B cell (primary cell): ENCODE results near the gene CLASRP. TPM values are rescaled to one million over a fixed set of nuclear protein-coding genes. Genes with fewer than 3 reads are reported as not detected.
"Not testable (repeated sequence)": the region's sequence is repeated elsewhere in the genome, so short reads cannot be mapped to it uniquely, and the experiment has no call there.

Experiments used
- ATAC-seq: fragments of 200-7000 bp; cut with Tn5 transposase; one replicate; pipeline ENCODE4 v1.10.0; 2021; ENCODE audit warnings: low read depth, mild to moderate bottlenecking, moderate number of reproducible peaks, moderate library complexity
- CTCF ChIA-PET: fragments of 350-600 bp; sonication (Branson Sonifier 250); formaldehyde crosslinking; loops from one replicate; lab custom pipeline; 2021; ENCODE audit warnings: antibody characterized with exemption, inconsistent platforms; lab: Charles Lee
- POLR2A ChIA-PET: fragments of 350-600 bp; sonication (Branson Sonifier 250); formaldehyde crosslinking; loops from one replicate; lab custom pipeline; 2021; ENCODE audit warnings: antibody characterized with exemption; lab: Charles Lee
- DNase-seq: peaks from one replicate; pipeline ENCODE4 v3.0.0; 2013
- H2AFZ ChIP-seq: 2 replicates; pipeline ENCODE4 v1.6.1; 2012; ENCODE audit warnings: mild to moderate bottlenecking, low read depth, low read length; ENCODE audit not compliant: insufficient read depth, poor library complexity, severe bottlenecking
- H3K27ac ChIP-seq, 2 donors: 1 replicate in 1 of 2; 2 replicates in 1 of 2; pipeline ENCODE4 v1.5.1; 2012 to 2013; ENCODE audit warnings: low read length in 2 of 2, mild to moderate bottlenecking in 2 of 2, moderate library complexity in 1 of 2
- H3K27me3 ChIP-seq, 4 experiments: fragments of 200-600 bp in 1 of 4; sonication (generic) in 1 of 4; replicated peaks in 1 of 4; 1 replicate in 2 of 4; 2 replicates in 2 of 4; pipeline versions ENCODE4 v1.6.1 to v1.7.0; 2013 to 2016; ENCODE audit warnings: low read length in 3 of 4, mild to moderate bottlenecking in 2 of 4, mixed read lengths in 1 of 4, moderate library complexity in 1 of 4; ENCODE audit not compliant: insufficient read depth in 4 of 4, control insufficient read depth in 3 of 4; ENCODE audit errors: control extremely low read depth in 1 of 4
- H3K36me3 ChIP-seq, 2 experiments: replicated peaks in 1 of 2; 1 replicate in 1 of 2; 2 replicates in 1 of 2; pipeline versions ENCODE4 v1.6.1 to v1.7.1; 2013; ENCODE audit warnings: low read length in 1 of 2; ENCODE audit not compliant: insufficient read depth in 2 of 2, control insufficient read depth in 1 of 2; ENCODE audit errors: control extremely low read depth in 1 of 2, extremely low read depth in 1 of 2
- H3K4me1 ChIP-seq, 2 donors: fragments of 200-600 bp in 1 of 2; sonication (generic) in 1 of 2; 1 replicate in 1 of 2; 2 replicates in 1 of 2; pipeline versions ENCODE4 v1.5.1 to v1.6.1; 2013 to 2017; ENCODE audit warnings: low read length in 2 of 2; ENCODE audit not compliant: control insufficient read depth in 2 of 2, insufficient read depth in 2 of 2
- H3K4me2 ChIP-seq: replicated peaks from 2 replicates; pipeline ENCODE3; 2012; ENCODE audit warnings: mild to moderate bottlenecking, low read depth, low read length; ENCODE audit not compliant: poor library complexity, severe bottlenecking
- H3K4me3 ChIP-seq, 5 experiments: fragments of 200-600 bp in 1 of 5; sonication (generic) in 1 of 5; 1 replicate in 3 of 5; 2 replicates in 2 of 5; pipeline versions ENCODE4 v1.5.1 to v1.7.0; 2011 to 2016; ENCODE audit warnings: low read length in 4 of 5, mild to moderate bottlenecking in 4 of 5, low read depth in 2 of 5, control low read depth in 1 of 5, moderate library complexity in 1 of 5; ENCODE audit not compliant: insufficient read depth in 1 of 5; ENCODE audit errors: control extremely low read depth in 1 of 5, extremely low read depth in 1 of 5
- H3K79me2 ChIP-seq: fragments of 200-600 bp; sonication (generic); one replicate; pipeline ENCODE4 v1.6.0; 2016; ENCODE audit warnings: low read length; ENCODE audit not compliant: control insufficient read depth, insufficient read depth
- H3K9ac ChIP-seq: fragments of 200-600 bp; sonication (generic); 2 replicates; pipeline ENCODE4 v1.6.1; 2017; ENCODE audit warnings: mild to moderate bottlenecking, low read length, moderate library complexity
- H3K9me3 ChIP-seq, 3 donors: one replicate each; pipeline versions ENCODE4 v1.6.1 to v1.7.1; 2013; ENCODE audit warnings: low read length in 2 of 3; ENCODE audit not compliant: control insufficient read depth in 2 of 3, insufficient read depth in 1 of 3; ENCODE audit errors: control extremely low read depth in 1 of 3
- H4K20me1 ChIP-seq: 2 replicates; pipeline ENCODE4 v1.6.0; 2012; ENCODE audit warnings: mild to moderate bottlenecking, low read length; ENCODE audit not compliant: insufficient read depth, control insufficient read depth, poor library complexity, severe bottlenecking
- H3K27ac Mint-ChIP-seq: one replicate; pipeline ENCODE4 v1.8.0; 2021; ENCODE audit warnings: mixed read lengths
- H3K27me3 Mint-ChIP-seq: one replicate; pipeline ENCODE4 v1.8.0; 2021; ENCODE audit warnings: mixed read lengths
- H3K4me1 Mint-ChIP-seq: one replicate; pipeline ENCODE4 v1.8.0; 2021; ENCODE audit warnings: mixed read lengths
- H3K4me3 Mint-ChIP-seq: one replicate; pipeline ENCODE4 v1.8.0; 2021; ENCODE audit warnings: mixed read lengths
- H3K9me3 Mint-ChIP-seq: one replicate; pipeline ENCODE4 v1.8.0; 2022; ENCODE audit warnings: mixed read lengths; ENCODE audit not compliant: insufficient read depth
- WGBS: methylation state at CpG from one replicate; pipeline ENCODE4 v1.1.5; 2013; ENCODE audit warnings: missing lambda C conversion rate; ENCODE audit not compliant: insufficient coverage; 5-methylcytosine and 5-hydroxymethylcytosine counted together
- intact Hi-C: fragments of 100-400 bp; cut with micrococcal nuclease; formaldehyde crosslinking; loops from one replicate; pipeline ENCODE4 v1.10.0; 2022
- polyA plus RNA-seq: library from polyadenylated mRNA; depleted of rRNA; stranded (reverse); fragments of >200 nt; gene quantifications from 2 replicates; pipeline ENCODE4 v1.2.3, GENCODE V29; 2012
- total RNA-seq, 2 donors: library from RNA; stranded (reverse); fragments of 120-200 nt in 1 of 2; gene quantifications; 1 replicate in 1 of 2; 2 replicates in 1 of 2; pipeline versions ENCODE4 v1.2.3 to v1.2.4, GENCODE V29; 2013 to 2022

Gene CLASRP
- total and polyA plus RNA-seq, 2 donors (not counting 1 experiment from before 2014, with no cell fraction given), result 234 to 285 TPM

GRCh38 chr19:44999131-44999925 lies 39.5 kb upstream of the CLASRP start:
- DNase-seq, H3K9me3 ChIP-seq, intact Hi-C loops, ATAC-seq, H3K9ac ChIP-seq, H3K4me3 Mint-ChIP-seq, H3K9me3 Mint-ChIP-seq, H3K27ac ChIP-seq, H3K4me3 ChIP-seq, H3K27me3 Mint-ChIP-seq, H2AFZ ChIP-seq, H3K36me3 ChIP-seq, H3K4me2 ChIP-seq, H3K27me3 ChIP-seq: not testable (repeated sequence)
- POLR2A ChIA-PET, result interaction anchor here (0.6 to 1.5 kb wide), 6 partner anchors 10 to 482 kb away, joined by 3 to 8 read pairs (median 3); no protein-coding TSS in a partner anchor
- H4K20me1 ChIP-seq, result peaks cover 17% of the 10 kb centered on the region
- peaks cover 27% of the 10 kb centered on the region for H3K4me1 Mint-ChIP-seq
- H3K27ac Mint-ChIP-seq, result peak overlapping the region; percentile 10
- peaks cover 25% of the 10 kb centered on the region for H3K79me2 ChIP-seq
- CTCF ChIA-PET, result interaction anchor here (1.2 kb wide), 1 partner anchor 10 kb away, joined by 5 read pairs; no protein-coding TSS in a partner anchor
- no CpG with 5 or more reads among the region's 12 CpGs for WGBS
- peaks cover 13 to 15% of the 10 kb centered on the region in 2 donors for H3K4me1 ChIP-seq

GRCh38 chr19:45000665-45001064 lies 38.2 kb upstream of the CLASRP start:
- H3K27ac ChIP-seq, result peak overlapping the region; percentile 100
- H3K27me3 Mint-ChIP-seq, ATAC-seq, H3K9me3 Mint-ChIP-seq, DNase-seq, H3K27me3 ChIP-seq, H3K9me3 ChIP-seq: not testable (repeated sequence)
- peaks cover 38% of the 10 kb centered on the region for H3K79me2 ChIP-seq
- H4K20me1 ChIP-seq, result peaks cover 26% of the 10 kb centered on the region
- peak overlapping the region; percentile 74 for H3K27ac Mint-ChIP-seq
- WGBS, result 87% methylated on average over 14 of the region's 19 CpGs
- peak overlapping the region; percentile 67 for H3K4me3 Mint-ChIP-seq
- peak overlapping the region; percentile 58 for H2AFZ ChIP-seq
- ChIA-PET CTCF (interaction anchor here (0.9 to 1.5 kb wide), 10 partner anchors 11 to 66 kb away, joined by 3 to 7 read pairs (median 3); no protein-coding TSS in a partner anchor), POLR2A (interaction anchor here (0.8 to 2.1 kb wide), 6 partner anchors 11 to 74 kb away, joined by 3 to 13 read pairs (median 6); partner anchors contain the start of gene CLPTM1)
- H3K4me3 ChIP-seq, result peak overlapping the region in 4 of 5 experiments; percentile 5 to 59 (median 42)
- H3K9ac ChIP-seq, result peak overlapping the region; percentile 61
- peak overlapping the region; percentile 87 for H3K4me2 ChIP-seq
- peaks cover 27% of the 10 kb centered on the region for H3K4me1 Mint-ChIP-seq
- intact Hi-C loops, result loop anchor here (1.0 to 5.0 kb wide), 3 partner anchors 75 to 407 kb away; partner anchors contain the start of genes POLR1G and PPP1R13L
- peaks cover 13 to 15% of the 10 kb centered on the region in 2 donors for H3K4me1 ChIP-seq
- H3K36me3 ChIP-seq, result peaks cover 3 to 13% of the 10 kb centered on the region in 2 experiments
